Erythroblast (primary cell): ENCODE measurements around the gene NUP210.

Experiments
- GATA1 ChIP-seq: IDR thresholded peaks from 2 replicates; pipeline ENCODE4 v1.6.1; 2011; ENCODE audit warnings: low read depth, mild to moderate bottlenecking, control low read depth, low read length, moderate library complexity
- POLR2A ChIP-seq: IDR thresholded peaks from 2 replicates; pipeline ENCODE4 v1.6.1; 2011; ENCODE audit warnings: mild to moderate bottlenecking, low read length

DNA sequence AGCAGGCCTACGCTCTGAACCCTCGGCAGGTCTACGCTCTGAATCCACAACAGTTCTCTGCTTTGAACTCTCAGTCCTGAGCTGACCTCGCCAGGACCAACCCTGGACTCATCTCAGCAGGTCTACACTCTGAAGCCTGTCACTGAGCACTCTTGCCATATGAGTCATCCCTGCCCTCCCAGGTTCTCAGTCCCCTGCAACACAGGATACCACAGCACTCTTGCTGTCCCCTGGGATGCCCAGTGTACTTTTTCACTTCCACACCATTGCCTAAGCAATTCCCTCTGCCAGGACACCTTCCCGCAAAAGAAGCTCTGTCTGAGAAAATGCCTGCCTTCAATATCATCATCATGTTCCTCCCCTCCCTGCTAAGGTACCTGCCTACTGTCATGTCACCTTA, 42.0 kb downstream of the NUP210 start:
- TF ChIP-seq POLR2A (no peak), GATA1 (no peak)
